ENCODE data around the gene LGALS1.
A peak's percentile ranks its signal among the peaks of the same experiment; 100 is the strongest.

Gene LGALS1

DNA sequence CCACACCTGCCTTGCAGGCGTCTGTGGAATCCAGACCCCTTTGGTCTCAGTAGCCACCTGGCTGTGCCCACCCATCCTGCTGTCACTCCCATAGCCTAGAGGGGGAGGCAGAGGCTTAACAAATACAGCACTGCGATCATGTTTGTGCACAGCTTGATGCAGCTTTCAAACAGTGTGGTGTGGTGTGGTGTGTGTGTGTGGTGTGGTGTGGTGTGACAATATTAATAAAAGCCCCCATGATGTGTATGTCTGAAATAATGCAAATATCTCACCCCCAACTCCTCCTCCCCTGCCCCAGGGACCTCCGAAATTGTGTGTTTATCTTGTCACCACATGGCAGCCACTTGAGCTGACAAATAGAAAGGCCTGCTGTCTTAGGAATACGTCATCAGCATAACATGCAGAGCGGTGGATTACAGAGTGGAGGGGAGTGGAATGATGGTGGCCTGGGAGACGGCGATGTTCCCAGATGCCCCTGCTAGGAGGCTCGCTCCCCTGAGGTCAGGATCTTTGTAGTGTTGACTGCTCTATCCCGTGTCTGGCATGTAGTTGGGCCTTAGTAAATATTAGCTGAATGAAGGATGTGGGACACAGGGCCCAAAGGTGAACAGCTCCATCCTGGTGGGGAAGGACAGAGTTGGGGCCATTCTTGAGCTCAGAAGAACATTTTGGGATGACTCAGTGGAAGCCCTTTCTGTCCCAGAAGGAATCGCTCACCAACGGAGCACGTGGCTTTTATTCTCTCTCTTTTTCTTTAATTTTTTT, 14.1 kb upstream of the LGALS1 start:
- Histone ChIP-seq H3K4me1 (ENCODE audit: control insufficient read depth, insufficient read depth, low read length, poor library complexity, severe bottlenecking) (peaks cover 21% of the 10 kb centered on the region), H3K4me3 (ENCODE audit: insufficient read depth, low read depth, low read length, poor library complexity, severe bottlenecking) (no peak overlapping the region), H3K27me3 (replicated peaks; ENCODE audit: control insufficient read depth, insufficient read depth, low read length, poor library complexity, severe bottlenecking) (no peaks in the 10 kb centered on the region), H3K9me3 (ENCODE audit: control insufficient read depth, low read length) (no peaks in the 10 kb centered on the region), H3K27ac (ENCODE audit: insufficient read depth, low read length, poor library complexity, severe bottlenecking) (no peak overlapping the region), H3K36me3 (ENCODE audit: control insufficient read depth, insufficient read depth, low read length) (peaks cover 4% of the 10 kb centered on the region)
- DNase-seq: no peak

GRCh38 chr22:37662039-37662438, 13.4 kb upstream of the LGALS1 start:
- no peak overlapping the region for H3K27ac ChIP-seq (ENCODE audit: insufficient read depth, low read length, poor library complexity, severe bottlenecking)
- H3K27me3 ChIP-seq (replicated peaks; ENCODE audit: control insufficient read depth, insufficient read depth, low read length, poor library complexity, severe bottlenecking): no peaks in the 10 kb centered on the region
- H3K4me3 ChIP-seq (ENCODE audit: insufficient read depth, low read depth, low read length, poor library complexity, severe bottlenecking): no peak overlapping the region
- DNase-seq: no peak
- H3K4me1 ChIP-seq (ENCODE audit: control insufficient read depth, insufficient read depth, low read length, poor library complexity, severe bottlenecking): peaks cover 21% of the 10 kb centered on the region
- H3K36me3 ChIP-seq (ENCODE audit: control insufficient read depth, insufficient read depth, low read length): peaks cover 4% of the 10 kb centered on the region
- no peaks in the 10 kb centered on the region for H3K9me3 ChIP-seq (ENCODE audit: control insufficient read depth, low read length)

GRCh38 chr22:37663521-37664140, 11.8 kb upstream of the LGALS1 start:
- Histone ChIP-seq H3K36me3 (ENCODE audit: control insufficient read depth, insufficient read depth, low read length) (peaks cover 4% of the 10 kb centered on the region), H3K9me3 (ENCODE audit: control insufficient read depth, low read length) (no peaks in the 10 kb centered on the region), H3K27me3 (replicated peaks; ENCODE audit: control insufficient read depth, insufficient read depth, low read length, poor library complexity, severe bottlenecking) (no peaks in the 10 kb centered on the region), H3K27ac (ENCODE audit: insufficient read depth, low read length, poor library complexity, severe bottlenecking) (no peak overlapping the region), H3K4me3 (ENCODE audit: insufficient read depth, low read depth, low read length, poor library complexity, severe bottlenecking) (no peak overlapping the region), H3K4me1 (ENCODE audit: control insufficient read depth, insufficient read depth, low read length, poor library complexity, severe bottlenecking) (peaks cover 16% of the 10 kb centered on the region)
- DNase-seq: no peak

DNA sequence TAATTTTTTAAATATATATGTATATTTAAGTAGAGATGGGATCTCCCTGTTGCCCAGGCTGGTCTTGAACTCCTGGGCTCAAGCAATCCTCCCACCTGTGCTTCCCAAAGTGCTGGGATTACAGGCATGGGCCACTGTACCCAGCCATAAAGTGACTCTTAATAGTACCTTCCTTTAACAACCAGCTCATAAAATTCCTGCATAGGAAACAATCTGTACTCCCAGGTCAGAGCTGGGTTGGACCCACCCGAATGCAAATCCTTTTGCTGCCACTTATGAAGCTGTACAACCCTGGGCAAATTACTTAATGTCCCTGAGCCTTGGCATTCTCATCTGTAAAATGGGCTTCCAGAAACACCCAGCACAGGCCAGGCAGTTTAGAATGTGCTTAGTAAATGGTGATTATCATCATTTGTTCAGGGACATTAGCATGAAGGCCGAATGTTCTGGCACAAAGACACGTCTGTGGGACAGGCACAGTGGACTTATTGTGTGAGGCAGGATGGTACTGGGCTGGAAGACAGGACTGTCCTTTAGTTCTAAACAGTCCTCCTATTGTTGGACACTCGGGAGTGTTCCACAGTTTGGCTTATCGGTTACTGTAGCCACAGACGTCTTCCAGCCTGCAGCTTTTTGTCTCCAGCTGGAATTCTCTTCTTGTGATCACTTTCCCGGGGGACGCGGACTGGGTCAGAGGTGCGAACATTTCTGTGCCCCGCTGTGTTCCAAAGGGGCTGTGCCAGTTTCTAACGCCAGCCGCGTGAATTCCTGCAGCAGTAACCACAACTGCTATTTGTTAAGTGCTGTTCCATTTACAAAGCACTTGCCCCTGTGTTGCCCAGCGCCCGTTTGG, 11.0 kb upstream of the LGALS1 start:
- Histone ChIP-seq H3K4me1 (ENCODE audit: control insufficient read depth, insufficient read depth, low read length, poor library complexity, severe bottlenecking) (peaks cover 11% of the 10 kb centered on the region), H3K9me3 (ENCODE audit: control insufficient read depth, low read length) (no peaks in the 10 kb centered on the region), H3K27ac (ENCODE audit: insufficient read depth, low read length, poor library complexity, severe bottlenecking) (no peak overlapping the region), H3K27me3 (replicated peaks; ENCODE audit: control insufficient read depth, insufficient read depth, low read length, poor library complexity, severe bottlenecking) (no peaks in the 10 kb centered on the region), H3K4me3 (ENCODE audit: insufficient read depth, low read depth, low read length, poor library complexity, severe bottlenecking) (no peak overlapping the region), H3K36me3 (ENCODE audit: control insufficient read depth, insufficient read depth, low read length) (peaks cover 4% of the 10 kb centered on the region)
- DNase-seq: no peak

DNA sequence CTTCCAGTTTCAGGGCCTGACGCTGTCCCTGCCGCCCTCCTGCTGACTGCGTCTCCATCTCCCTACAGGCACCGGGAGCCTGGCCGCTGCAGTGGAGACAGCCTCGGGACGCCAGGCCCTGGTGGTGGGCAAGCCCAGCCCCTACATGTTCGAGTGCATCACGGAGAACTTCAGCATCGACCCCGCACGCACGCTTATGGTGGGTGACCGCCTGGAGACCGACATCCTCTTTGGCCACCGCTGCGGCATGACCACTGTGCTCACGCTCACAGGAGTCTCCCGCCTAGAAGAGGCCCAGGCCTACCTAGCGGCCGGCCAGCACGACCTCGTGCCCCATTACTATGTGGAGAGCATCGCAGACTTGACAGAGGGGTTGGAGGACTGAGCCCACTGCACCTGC, 9.9 kb upstream of the LGALS1 start:
- Histone ChIP-seq H3K4me1 (ENCODE audit: control insufficient read depth, insufficient read depth, low read length, poor library complexity, severe bottlenecking) (peaks cover 1% of the 10 kb centered on the region), H3K36me3 (ENCODE audit: control insufficient read depth, insufficient read depth, low read length) (peaks cover 4% of the 10 kb centered on the region), H3K4me3 (ENCODE audit: insufficient read depth, low read depth, low read length, poor library complexity, severe bottlenecking) (no peak overlapping the region), H3K9me3 (ENCODE audit: control insufficient read depth, low read length) (no peaks in the 10 kb centered on the region), H3K27me3 (replicated peaks; ENCODE audit: control insufficient read depth, insufficient read depth, low read length, poor library complexity, severe bottlenecking) (no peaks in the 10 kb centered on the region), H3K27ac (ENCODE audit: insufficient read depth, low read length, poor library complexity, severe bottlenecking) (no peak overlapping the region)
- DNase-seq: no peak

GRCh38 chr22:37669586-37669985, 5.8 kb upstream of the LGALS1 start:
- H3K4me3 ChIP-seq (ENCODE audit: insufficient read depth, low read depth, low read length, poor library complexity, severe bottlenecking): no peak overlapping the region
- H3K36me3 ChIP-seq (ENCODE audit: control insufficient read depth, insufficient read depth, low read length): peaks cover 4% of the 10 kb centered on the region
- H3K27ac ChIP-seq (ENCODE audit: insufficient read depth, low read length, poor library complexity, severe bottlenecking): no peak overlapping the region
- peaks cover 17% of the 10 kb centered on the region for H3K4me1 ChIP-seq (ENCODE audit: control insufficient read depth, insufficient read depth, low read length, poor library complexity, severe bottlenecking)
- no peak for DNase-seq
- H3K27me3 ChIP-seq (replicated peaks; ENCODE audit: control insufficient read depth, insufficient read depth, low read length, poor library complexity, severe bottlenecking): no peaks in the 10 kb centered on the region
- no peaks in the 10 kb centered on the region for H3K9me3 ChIP-seq (ENCODE audit: control insufficient read depth, low read length)

DNA sequence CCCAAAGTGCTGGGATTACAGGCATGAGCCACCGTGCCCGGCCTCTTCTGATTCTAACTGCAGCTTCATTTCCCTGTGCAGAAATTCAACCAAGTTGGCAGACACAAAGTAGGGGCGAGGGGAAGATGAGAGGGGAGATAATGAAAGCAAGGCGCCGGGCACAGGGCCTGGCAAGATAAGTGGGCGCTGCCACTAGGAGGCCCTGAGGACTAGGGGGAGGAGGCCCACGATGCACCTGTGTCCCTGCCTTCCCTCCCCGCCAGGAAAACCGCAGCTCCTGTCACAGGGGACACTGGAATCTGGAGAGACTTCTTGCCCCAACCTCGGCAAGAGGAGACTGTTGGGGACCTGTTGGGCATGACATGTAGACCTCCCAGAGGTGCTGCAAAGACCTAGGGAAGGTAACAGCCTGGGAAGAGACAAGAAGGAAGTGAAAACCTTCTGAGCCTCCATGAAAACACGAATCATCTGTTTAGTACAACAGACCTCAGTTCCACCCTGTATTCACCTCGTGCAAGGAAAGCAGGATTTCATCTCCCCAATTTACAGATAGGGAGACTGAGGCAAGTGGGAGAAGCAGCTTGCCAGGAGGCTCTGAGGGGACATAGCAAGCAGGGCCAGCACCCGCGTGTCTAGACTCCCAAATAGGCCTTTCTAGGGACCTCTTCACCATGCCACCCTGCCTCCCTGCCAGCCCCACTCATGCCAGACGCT, 3.1 kb upstream of the LGALS1 start:
- H3K27me3 ChIP-seq (replicated peaks; ENCODE audit: control insufficient read depth, insufficient read depth, low read length, poor library complexity, severe bottlenecking): no peaks in the 10 kb centered on the region
- H3K4me1 ChIP-seq (ENCODE audit: control insufficient read depth, insufficient read depth, low read length, poor library complexity, severe bottlenecking): peaks cover 34% of the 10 kb centered on the region
- peak overlapping the region; percentile 19 for H3K27ac ChIP-seq (ENCODE audit: insufficient read depth, low read length, poor library complexity, severe bottlenecking)
- no peaks in the 10 kb centered on the region for H3K36me3 ChIP-seq (ENCODE audit: control insufficient read depth, insufficient read depth, low read length)
- H3K4me3 ChIP-seq (ENCODE audit: insufficient read depth, low read depth, low read length, poor library complexity, severe bottlenecking): no peak overlapping the region
- no peaks in the 10 kb centered on the region for H3K9me3 ChIP-seq (ENCODE audit: control insufficient read depth, low read length)
- peak in 1 of 3 donors; percentile 32 for DNase-seq

DNA sequence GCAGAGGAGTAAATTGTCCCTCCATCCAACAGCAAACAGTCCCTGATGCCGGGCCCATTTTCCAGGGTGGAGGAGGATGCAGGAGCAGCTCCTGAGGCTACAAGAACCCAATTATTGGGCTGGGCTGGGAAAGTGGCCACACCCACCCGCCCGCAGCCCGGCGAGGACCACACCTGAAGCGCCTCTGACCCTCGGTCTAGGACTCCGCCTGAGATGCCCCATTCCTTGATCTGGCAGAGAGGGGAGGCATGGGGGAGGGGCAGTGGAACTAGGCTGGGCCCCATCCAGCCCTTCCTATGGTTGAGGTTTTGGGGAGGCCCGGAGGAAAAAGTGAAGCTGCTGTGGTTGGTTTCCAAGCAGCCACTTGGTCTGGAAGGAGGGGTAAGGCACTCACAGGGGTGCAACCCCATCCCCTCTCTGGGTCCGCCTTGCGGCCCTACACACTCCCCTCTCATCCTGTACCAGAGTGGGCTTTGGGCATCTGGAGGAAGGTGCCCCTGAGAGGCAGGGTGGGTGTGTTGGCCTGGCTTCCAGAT, 2.4 kb upstream of the LGALS1 start:
- Histone ChIP-seq H3K4me1 (ENCODE audit: control insufficient read depth, insufficient read depth, low read length, poor library complexity, severe bottlenecking) (peaks cover 37% of the 10 kb centered on the region), H3K9me3 (ENCODE audit: control insufficient read depth, low read length) (no peaks in the 10 kb centered on the region), H3K36me3 (ENCODE audit: control insufficient read depth, insufficient read depth, low read length) (no peaks in the 10 kb centered on the region), H3K27ac (ENCODE audit: insufficient read depth, low read length, poor library complexity, severe bottlenecking) (peak overlapping the region; percentile 35), H3K27me3 (replicated peaks; ENCODE audit: control insufficient read depth, insufficient read depth, low read length, poor library complexity, severe bottlenecking) (no peaks in the 10 kb centered on the region), H3K4me3 (ENCODE audit: insufficient read depth, low read depth, low read length, poor library complexity, severe bottlenecking) (no peak overlapping the region)
- no peak for DNase-seq

GRCh38 chr22:37674248-37674647, 1.2 kb upstream of the LGALS1 start:
- H3K27ac ChIP-seq (ENCODE audit: insufficient read depth, low read length, poor library complexity, severe bottlenecking): peak overlapping the region; percentile 7

More at GRCh38 chr22:37674248-37674647, 1.2 kb upstream of the LGALS1 start:
- Histone ChIP-seq H3K4me3 (ENCODE audit: insufficient read depth, low read depth, low read length, poor library complexity, severe bottlenecking) (no peak overlapping the region), H3K9me3 (ENCODE audit: control insufficient read depth, low read length) (no peaks in the 10 kb centered on the region), H3K4me1 (ENCODE audit: control insufficient read depth, insufficient read depth, low read length, poor library complexity, severe bottlenecking) (peaks cover 40% of the 10 kb centered on the region), H3K36me3 (ENCODE audit: control insufficient read depth, insufficient read depth, low read length) (no peaks in the 10 kb centered on the region), H3K27me3 (replicated peaks; ENCODE audit: control insufficient read depth, insufficient read depth, low read length, poor library complexity, severe bottlenecking) (no peaks in the 10 kb centered on the region)
- DNase-seq: no peak

Data from effector memory CD4-positive, alpha-beta T cell (primary cell).